GM19240 (cell line): ENCODE results near the gene TIMM23.
"Not testable (repeated sequence)": the region's sequence is repeated elsewhere in the genome, so short reads cannot be mapped to it uniquely, and the experiment has no call there.

ENCODE experiments used
- DNase-seq: peaks from one replicate; pipeline ENCODE4 v3.0.0; 2011; ENCODE audit warnings: low spot score; ENCODE audit not compliant: insufficient read length

The TIMM23 gene

GRCh38 chr10:45972106-45972812 lies at the start of gene TIMM23:
TSS of gene TIMM23 (plus strand) at chr10:45972489. CDS start at chr10:45972625, 136 bp downstream.
- peak; percentile 2 for DNase-seq

GRCh38 chr10:45926790-45927189 lies 45.5 kb upstream of the TIMM23 start:
- DNase-seq = not testable (repeated sequence)

GRCh38 chr10:45931305-45931704 lies 41.0 kb upstream of the TIMM23 start:
- not testable (repeated sequence) for DNase-seq

GRCh38 chr10:45934788-45935187 lies 37.5 kb upstream of the TIMM23 start:
- not testable (repeated sequence) for DNase-seq

- not testable (repeated sequence) for DNase-seq
Observed at GRCh38 chr10:45939176-45939697, 33.1 kb upstream of the TIMM23 start.

- not testable (repeated sequence) for DNase-seq
Observed at GRCh38 chr10:45941196-45941595, 31.1 kb upstream of the TIMM23 start.

GRCh38 chr10:45945476-45945875 lies 26.8 kb upstream of the TIMM23 start:
- DNase-seq = not testable (repeated sequence)

GRCh38 chr10:45947363-45947762 lies 24.9 kb upstream of the TIMM23 start:
- DNase-seq = not testable (repeated sequence)

GRCh38 chr10:45948801-45949200 lies 23.5 kb upstream of the TIMM23 start:
- DNase-seq = not testable (repeated sequence)

GRCh38 chr10:45954367-45954766 lies 17.9 kb upstream of the TIMM23 start:
- DNase-seq = not testable (repeated sequence)

- not testable (repeated sequence) for DNase-seq
Observed at GRCh38 chr10:45956634-45957033, 15.7 kb upstream of the TIMM23 start.

- DNase-seq = not testable (repeated sequence)
Observed at GRCh38 chr10:45957928-45958327, 14.4 kb upstream of the TIMM23 start.

GRCh38 chr10:45962686-45963452 lies 9.4 kb upstream of the TIMM23 start:
- not testable (repeated sequence) for DNase-seq

GRCh38 chr10:45971019-45971418 lies 1.3 kb upstream of the TIMM23 start:
- DNase-seq = not testable (repeated sequence)

GRCh38 chr10:45971742-45972105 lies 565 bp upstream of the TIMM23 start:
- DNase-seq = not testable (repeated sequence)

- not testable (repeated sequence) for DNase-seq
Observed at GRCh38 chr10:45972813-45973169, 502 bp downstream of the TIMM23 start.

GRCh38 chr10:45974041-45974440 lies 1.8 kb downstream of the TIMM23 start:
- DNase-seq = not testable (repeated sequence)

- DNase-seq = not testable (repeated sequence)
Observed at GRCh38 chr10:45978554-45978953, 6.3 kb downstream of the TIMM23 start.

GRCh38 chr10:45981367-45981766 lies 9.1 kb downstream of the TIMM23 start:
- not testable (repeated sequence) for DNase-seq

- DNase-seq = not testable (repeated sequence)
Observed at GRCh38 chr10:45983538-45984186, 11.4 kb downstream of the TIMM23 start.

- DNase-seq = not testable (repeated sequence)
Observed at GRCh38 chr10:45984473-45984872, 12.2 kb downstream of the TIMM23 start.

GRCh38 chr10:45985590-45985989 lies 13.3 kb downstream of the TIMM23 start:
- not testable (repeated sequence) for DNase-seq
